ENCODE results near the gene B2M. TPM values are rescaled to one million over a fixed set of nuclear protein-coding genes. Genes with fewer than 3 reads are reported as not detected.

The B2M gene
- polyA plus RNA-seq, 1 experiment = 5,536 TPM

DNA sequence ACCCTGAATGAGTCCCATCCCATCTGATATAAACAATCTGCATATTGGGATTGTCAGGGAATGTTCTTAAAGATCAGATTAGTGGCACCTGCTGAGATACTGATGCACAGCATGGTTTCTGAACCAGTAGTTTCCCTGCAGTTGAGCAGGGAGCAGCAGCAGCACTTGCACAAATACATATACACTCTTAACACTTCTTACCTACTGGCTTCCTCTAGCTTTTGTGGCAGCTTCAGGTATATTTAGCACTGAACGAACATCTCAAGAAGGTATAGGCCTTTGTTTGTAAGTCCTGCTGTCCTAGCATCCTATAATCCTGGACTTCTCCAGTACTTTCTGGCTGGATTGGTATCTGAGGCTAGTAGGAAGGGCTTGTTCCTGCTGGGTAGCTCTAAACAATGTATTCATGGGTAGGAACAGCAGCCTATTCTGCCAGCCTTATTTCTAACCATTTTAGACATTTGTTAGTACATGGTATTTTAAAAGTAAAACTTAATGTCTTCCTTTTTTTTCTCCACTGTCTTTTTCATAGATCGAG is 4.5 kb downstream of the B2M start:
- Histone ChIP-seq H3K4me3 (ENCODE audit: low read depth, low read length) (no peak overlapping the region), H3K9me3 (ENCODE audit: control insufficient read depth, insufficient read depth, low read length) (no peaks in the 10 kb centered on the region; the same call in 1 of the 2 replicates), H3K27me3 (ENCODE audit: control insufficient read depth, insufficient read depth, low read length) (no peaks in the 10 kb centered on the region), H3K27ac (ENCODE audit: low read depth, low read length) (no peak overlapping the region)
- CTCF ChIA-PET = interaction anchor here (0.5 to 4.3 kb wide), 3 partner anchors 12 to 23 kb away, joined by 4 to 34 read pairs (median 7); no protein-coding TSS in a partner anchor
- POLR2A ChIA-PET = interaction anchor here (0.6 kb wide), 1 partner anchor 22 kb away, joined by 8 read pairs; no protein-coding TSS in a partner anchor
- no peak for DNase-seq (ENCODE audit: low read depth, low spot score)
- no peak for TF ChIP-seq CTCF (IDR thresholded peaks at IDR 0.05; ENCODE audit: low read depth, low read length)

GRCh38 chr15:44716983-44717602 is 5.8 kb downstream of the B2M start:
- no peak for DNase-seq (ENCODE audit: low read depth, low spot score)
- no peak for TF ChIP-seq CTCF (IDR thresholded peaks at IDR 0.05; ENCODE audit: low read depth, low read length)
- Histone ChIP-seq H3K27me3 (ENCODE audit: control insufficient read depth, insufficient read depth, low read length) (no peaks in the 10 kb centered on the region), H3K27ac (ENCODE audit: low read depth, low read length) (no peak overlapping the region), H3K4me3 (ENCODE audit: low read depth, low read length) (no peak overlapping the region), H3K9me3 (ENCODE audit: control insufficient read depth, insufficient read depth, low read length) (no peaks in the 10 kb centered on the region)
- ChIA-PET POLR2A (no interaction called here), CTCF (no interaction called here)

GRCh38 chr15:44718180-44718926 is 7.0 kb downstream of the B2M start:
- no peak for TF ChIP-seq CTCF (IDR thresholded peaks at IDR 0.05; ENCODE audit: low read depth, low read length)
- DNase-seq (ENCODE audit: low read depth, low spot score) = no peak
- Histone ChIP-seq H3K27ac (ENCODE audit: low read depth, low read length) (no peak overlapping the region), H3K27me3 (ENCODE audit: control insufficient read depth, insufficient read depth, low read length) (no peaks in the 10 kb centered on the region), H3K4me3 (ENCODE audit: low read depth, low read length) (no peak overlapping the region), H3K9me3 (ENCODE audit: control insufficient read depth, insufficient read depth, low read length) (no peaks in the 10 kb centered on the region)
- ChIA-PET POLR2A (no interaction called here), CTCF (interaction anchor here (1.3 kb wide), 1 partner anchor 55 kb away, joined by 3 read pairs; the partner anchor contains the start of gene SPG11)

DNA sequence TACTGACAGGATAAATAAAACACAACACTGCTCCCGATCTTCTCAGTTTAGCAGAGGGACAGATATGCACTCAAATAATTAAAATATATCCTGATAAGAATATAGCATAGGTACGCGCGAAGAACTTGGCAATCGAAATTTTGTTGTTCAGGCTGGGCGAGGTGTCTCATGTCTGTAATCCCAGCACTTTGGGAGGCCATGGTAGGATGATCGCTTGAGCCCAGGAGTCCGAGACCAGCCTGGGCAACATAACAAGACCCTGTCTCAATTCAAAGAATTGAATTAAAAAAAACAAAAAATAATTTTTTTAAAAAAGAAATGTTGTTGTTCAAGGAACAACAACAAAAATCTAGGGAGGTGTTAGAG is 7.6 kb downstream of the B2M start:
- Histone ChIP-seq H3K9me3 (ENCODE audit: control insufficient read depth, insufficient read depth, low read length) (no peaks in the 10 kb centered on the region), H3K27me3 (ENCODE audit: control insufficient read depth, insufficient read depth, low read length) (no peaks in the 10 kb centered on the region), H3K27ac (ENCODE audit: low read depth, low read length) (no peak overlapping the region), H3K4me3 (ENCODE audit: low read depth, low read length) (no peak overlapping the region)
- ChIA-PET POLR2A (no interaction called here), CTCF (interaction anchor here (1.3 kb wide), 1 partner anchor 55 kb away, joined by 3 read pairs; the partner anchor contains the start of gene SPG11)
- TF ChIP-seq CTCF (IDR thresholded peaks at IDR 0.05; ENCODE audit: low read depth, low read length) = no peak
- DNase-seq (ENCODE audit: low read depth, low spot score) = no peak

Measured in AG04450 (cell line).